ENCODE results near the gene SPIRE2. TPM values are rescaled to one million over a fixed set of nuclear protein-coding genes. Genes with fewer than 3 reads are reported as not detected.
"Not testable (repeated sequence)": the region's sequence is repeated elsewhere in the genome, so short reads cannot be mapped to it uniquely, and the experiment has no call there.

Gene SPIRE2
- total and polyA plus RNA-seq, 2 of the 4 experiments (the other 2 are of a cell fraction): 0.72 to 1.9 TPM

DNA sequence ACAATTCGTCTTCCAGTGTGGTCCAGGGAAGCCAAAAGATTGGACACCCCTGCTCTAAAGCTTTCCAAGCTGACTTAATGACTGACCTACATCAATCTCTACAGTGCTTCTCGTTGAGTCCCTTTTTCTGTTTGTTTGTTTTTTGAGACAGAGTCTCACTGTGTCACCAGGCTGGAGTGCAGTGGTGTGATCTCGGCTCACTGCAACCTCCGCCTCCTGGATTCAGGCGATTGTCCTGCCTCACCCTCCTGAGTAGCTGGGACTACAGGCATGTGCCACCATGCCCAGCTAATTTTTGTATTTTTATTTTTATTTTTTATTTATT, 4.5 kb upstream of the SPIRE2 start:
- H4K8ac ChIP-seq (ENCODE audit: low read depth in 2 of 2, low read length in 2 of 2); dilution Hi-C loops (cut with HindIII; ENCODE audit: low sequenced_read_pairs, unreplicated experiment); H3K4me2 ChIP-seq (ENCODE audit: low read depth, low read length); H4K5ac ChIP-seq (ENCODE audit: low read depth, low read length); H3K9me1 ChIP-seq (ENCODE audit: insufficient read depth, low read length); H3K27me3 ChIP-seq (ENCODE audit: control insufficient read depth, insufficient read depth, low read length); H3K18ac ChIP-seq (ENCODE audit: low read depth, low read length); H3K9me3 ChIP-seq (ENCODE audit: control insufficient read depth, insufficient read depth, low read length); H3K56ac ChIP-seq (ENCODE audit: extremely low read depth, insufficient read depth, low read length); H3K4ac ChIP-seq (ENCODE audit: low read depth, low read length); H2AK5ac ChIP-seq (ENCODE audit: low read depth, low read length); DNase-seq; H2BK20ac ChIP-seq (ENCODE audit: low read depth, low read length); POLR2A ChIA-PET (ENCODE audit: unreplicated experiment); H3K4me1 ChIP-seq (ENCODE audit: control insufficient read depth, insufficient read depth, low read length); BruUV-seq (replicated peaks); H3K27ac ChIP-seq (ENCODE audit: insufficient read depth, low read length); H2BK120ac ChIP-seq (ENCODE audit: low read depth, low read length); H3K36me3 ChIP-seq (ENCODE audit: control insufficient read depth, insufficient read depth, low read length); H3K4me3 ChIP-seq (ENCODE audit: insufficient read depth, low read depth, low read length); H2BK5ac ChIP-seq (ENCODE audit: low read depth, low read length, poor library complexity, severe bottlenecking); H3K23ac ChIP-seq (ENCODE audit: low read depth, low read length); H4K20me1 ChIP-seq (ENCODE audit: insufficient read depth, low read length); CTCF ChIA-PET; H2AFZ ChIP-seq (replicated peaks; ENCODE audit: low read length, poor library complexity); H3K9ac ChIP-seq (ENCODE audit: low read depth, low read length); in situ Hi-C loops (cut with MboI; ENCODE audit: low sequenced_read_pairs); H2AK9ac ChIP-seq (replicated peaks; ENCODE audit: low read depth, low read length, poor library complexity); ATAC-seq (ENCODE audit: low read depth); H2BK15ac ChIP-seq (ENCODE audit: low read depth, low read length); intact Hi-C loops (cut with micrococcal nuclease); H3K14ac ChIP-seq (replicated peaks; ENCODE audit: low read depth, low read length); H3K79me1 ChIP-seq (ENCODE audit: low read depth in 1 of 2, low read length in 2 of 2); H4K91ac ChIP-seq (ENCODE audit: insufficient read depth, low read depth, low read length): not testable (repeated sequence)
- no CpG with 5 or more reads among the region's 5 CpGs for WGBS, 2 experiments (ENCODE audit: extremely low coverage in 2 of 2, insufficient read length in 1 of 2)

All from IMR-90 (cell line).